Stimulated activated CD8-positive, alpha-beta memory T cell treated with anti-CD3 and anti-CD28 coated beads, Interleukin-7, amount 100 ng/mL, for 48 hours (primary cell): ENCODE results near the gene SLC16A8.

ENCODE experiments used
- DNase-seq, 2 donors: peaks; one replicate each; pipeline ENCODE4 v3.0.0-alpha.2; 2020; ENCODE audit warnings: low read depth in 1 of 2; ENCODE audit errors: extremely low read depth in 1 of 2

SLC16A8 gene

DNA sequence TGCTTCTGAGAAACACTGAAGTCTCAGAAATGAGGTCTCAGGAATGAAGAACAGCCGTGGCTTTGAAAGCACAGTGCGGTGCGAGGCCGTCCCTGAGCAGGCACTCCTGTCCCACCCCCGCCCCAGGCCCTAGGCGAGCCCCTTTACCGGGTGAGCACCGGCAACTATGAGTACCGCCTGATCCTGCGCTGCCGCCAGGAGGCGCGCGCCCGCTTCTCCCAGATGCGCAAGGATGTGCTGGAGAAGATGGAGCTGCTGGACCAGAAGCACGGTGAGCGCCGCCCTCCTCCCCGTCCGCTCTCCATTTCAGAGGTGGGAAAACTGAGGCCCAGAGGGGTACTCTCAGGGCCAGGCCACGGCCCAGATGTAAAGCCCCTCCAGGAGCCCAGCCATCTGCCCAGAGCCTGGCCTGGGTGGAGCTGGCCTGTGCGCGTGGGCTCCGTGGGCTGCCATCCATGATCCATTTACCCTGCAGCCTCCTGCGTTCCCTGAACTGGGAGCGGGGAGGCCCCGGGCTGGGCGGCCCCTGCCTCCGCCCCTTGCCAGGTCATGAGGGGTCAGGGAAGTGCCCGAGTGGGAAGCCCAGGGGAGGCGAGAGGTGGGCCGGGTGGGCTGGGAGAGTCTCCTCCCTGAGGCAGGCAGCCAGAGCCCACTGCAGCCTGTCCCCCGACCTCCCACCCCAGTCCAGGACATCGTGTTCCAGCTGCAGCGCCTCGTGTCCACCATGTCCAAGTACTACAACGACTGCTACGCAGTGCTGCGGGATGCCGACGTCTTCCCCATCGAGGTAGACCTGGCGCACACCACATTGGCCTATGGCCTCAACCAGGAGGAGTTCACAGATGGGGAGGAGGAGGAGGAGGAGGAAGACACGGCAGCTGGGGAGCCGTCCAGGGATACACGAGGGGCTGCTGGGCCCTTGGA, 9.5 kb downstream of the SLC16A8 start:
- no peak for DNase-seq

DNA sequence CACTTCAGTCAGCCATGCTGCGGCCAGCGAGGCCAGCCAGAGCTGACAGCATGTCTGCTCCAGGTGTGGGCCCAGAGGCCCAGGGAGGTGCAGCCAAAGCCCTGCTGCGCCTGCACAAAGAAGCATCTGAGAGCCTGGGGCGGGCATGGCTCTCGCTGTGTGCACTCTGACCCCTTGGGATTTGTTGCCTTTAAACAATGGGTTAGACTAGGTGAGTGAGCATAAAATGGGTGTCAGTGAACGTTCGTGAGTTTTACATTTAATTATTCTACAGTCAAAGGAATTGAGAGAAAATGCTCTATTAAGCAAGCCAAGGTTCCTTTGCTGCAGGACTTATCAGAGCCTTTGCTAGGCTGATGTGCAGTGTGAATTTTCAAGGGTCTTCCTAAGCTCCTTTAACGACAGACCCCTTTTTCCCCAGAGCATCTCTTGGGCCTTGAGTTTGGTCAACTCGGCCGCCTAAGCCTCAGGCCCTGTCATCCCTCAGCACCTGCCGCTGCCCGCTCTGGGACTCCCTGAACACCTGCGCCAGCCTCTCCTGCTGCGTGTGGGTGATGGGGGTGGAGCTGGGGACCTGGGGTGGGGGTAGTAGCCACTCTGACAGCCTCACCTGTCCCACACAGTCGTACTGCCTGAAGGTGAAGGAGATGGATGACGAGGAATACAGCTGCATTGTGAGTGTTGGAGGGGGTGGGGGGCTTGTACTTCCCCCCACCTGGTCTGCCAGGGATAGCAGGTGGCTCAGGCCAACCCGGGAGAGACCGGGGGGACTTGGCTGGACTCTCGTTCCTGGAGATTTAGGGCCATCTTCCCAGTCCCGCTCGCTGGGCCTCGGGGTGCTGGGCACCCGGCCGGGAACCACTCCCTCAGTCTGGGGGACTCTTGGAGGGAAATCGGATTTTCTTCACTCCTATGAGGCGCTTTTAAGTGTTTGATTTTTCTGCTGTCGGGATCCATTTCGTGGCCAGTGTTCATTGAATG, 10.5 kb downstream of the SLC16A8 start:
- DNase-seq: no peak

GRCh38 chr22:38072322-38073149, 11.4 kb downstream of the SLC16A8 start:
- DNase-seq: no peak

DNA sequence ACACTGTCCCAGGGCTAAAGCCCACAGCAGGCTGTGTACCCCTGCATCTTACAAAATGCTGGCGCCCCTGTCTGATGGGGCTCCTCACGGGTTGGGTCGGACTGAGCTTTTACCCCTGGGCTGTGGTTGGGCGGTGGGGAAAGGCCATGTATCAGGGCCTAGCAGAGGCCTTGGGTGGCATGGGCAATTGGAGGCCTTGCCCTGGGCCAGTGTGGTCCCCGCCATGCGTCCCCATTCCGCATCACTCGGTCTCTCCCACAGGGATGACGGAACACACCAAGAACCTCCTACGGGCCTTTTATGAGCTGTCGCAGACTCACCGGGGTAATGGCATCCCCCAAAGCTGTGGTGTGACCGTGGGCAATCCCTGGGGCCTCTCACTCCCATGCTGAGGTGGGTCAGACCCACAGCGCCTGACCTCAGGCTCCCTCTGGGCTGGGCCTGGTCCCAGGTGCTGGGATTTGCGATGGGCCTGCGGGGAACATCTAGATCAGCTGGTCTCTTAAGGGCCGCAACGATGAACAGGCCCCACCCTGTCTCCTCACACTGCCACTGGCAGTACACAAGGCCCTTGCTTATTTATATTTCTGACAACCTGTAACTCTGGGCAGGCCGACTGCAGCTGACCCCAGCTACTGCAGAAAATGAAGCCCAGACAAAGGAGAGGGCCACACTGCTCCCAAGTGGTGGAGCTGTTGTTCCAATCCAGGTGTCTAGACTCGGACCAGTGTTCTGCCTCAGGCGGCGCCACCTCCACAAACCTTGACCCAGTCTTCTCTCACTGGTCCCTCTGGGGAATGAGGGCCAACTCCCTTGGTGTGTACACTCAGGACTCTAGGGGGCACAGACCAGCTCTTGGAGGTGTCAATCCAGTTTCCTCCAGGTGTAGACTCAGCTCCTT, 12.3 kb downstream of the SLC16A8 start:
- DNase-seq: no peak

DNA sequence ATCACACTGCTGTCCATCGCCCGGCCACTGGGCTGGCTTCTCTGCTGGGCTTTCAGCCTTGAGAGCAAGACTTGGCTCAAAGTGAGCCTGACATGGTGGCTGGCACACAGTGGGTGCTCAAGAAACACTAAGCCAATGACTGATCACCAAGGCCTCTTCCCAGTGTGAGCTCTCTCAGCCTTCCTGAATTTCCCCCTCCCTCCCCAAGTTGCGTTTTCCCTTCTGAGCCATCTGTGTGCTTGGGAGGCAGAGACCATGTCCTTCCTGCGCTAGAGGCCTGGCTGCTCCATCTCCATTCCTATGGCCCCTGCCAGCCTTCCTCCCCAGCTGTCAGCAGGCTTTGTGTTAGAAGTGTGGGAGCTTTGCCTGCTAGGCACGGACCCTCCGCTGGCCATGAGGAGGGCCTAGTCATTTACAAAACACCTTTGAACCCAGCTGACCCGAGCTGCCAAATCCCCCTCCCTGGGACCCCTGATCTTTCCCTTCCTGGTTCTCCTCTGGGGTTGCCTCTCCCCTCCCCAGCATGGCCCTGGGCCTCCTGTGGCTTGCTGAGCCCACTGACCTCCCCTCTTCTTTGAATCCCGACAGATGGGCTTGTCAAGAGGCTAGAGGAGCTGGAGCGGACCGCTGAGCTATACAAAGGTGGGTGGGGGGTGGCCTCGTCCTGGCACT, 13.6 kb downstream of the SLC16A8 start:
- no peak for DNase-seq

- DNase-seq: no peak
Measured at GRCh38 chr22:38069372-38070249, 14.4 kb downstream of the SLC16A8 start.

- no peak for DNase-seq
Measured at GRCh38 chr22:38068641-38069371, 15.2 kb downstream of the SLC16A8 start.

DNA sequence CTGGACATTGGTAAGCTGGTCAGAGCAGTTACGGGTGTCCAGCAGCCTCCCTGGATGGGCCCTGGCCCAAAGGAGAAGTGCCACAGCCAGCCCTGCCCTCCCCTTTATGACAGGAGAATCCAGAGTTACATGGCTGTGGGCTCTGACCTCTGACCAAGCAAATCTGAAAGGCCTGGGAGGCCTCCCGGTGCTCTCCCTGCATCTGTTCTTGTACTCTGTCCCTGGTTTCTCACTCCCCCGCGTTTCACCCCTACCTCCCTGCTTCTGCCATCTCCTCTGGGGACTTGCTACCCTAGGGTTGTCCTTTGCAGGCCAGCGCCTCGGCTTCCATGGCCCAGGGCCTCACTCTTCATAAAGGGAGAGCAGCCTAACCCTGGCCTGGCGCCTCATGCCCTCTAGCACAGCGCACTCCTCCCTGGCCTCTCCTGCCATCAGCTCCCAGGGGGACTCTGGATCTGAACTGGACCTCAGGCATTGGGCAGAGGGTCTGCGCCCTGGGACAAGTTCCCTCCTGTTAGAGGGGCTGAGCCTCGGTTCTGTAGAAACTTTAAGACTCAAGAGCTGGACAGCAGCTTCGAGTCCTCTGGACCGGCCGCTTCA, 16.1 kb downstream of the SLC16A8 start:
- DNase-seq: no peak

GRCh38 chr22:38067028-38067415, 17.0 kb downstream of the SLC16A8 start:
- DNase-seq: no peak

DNA sequence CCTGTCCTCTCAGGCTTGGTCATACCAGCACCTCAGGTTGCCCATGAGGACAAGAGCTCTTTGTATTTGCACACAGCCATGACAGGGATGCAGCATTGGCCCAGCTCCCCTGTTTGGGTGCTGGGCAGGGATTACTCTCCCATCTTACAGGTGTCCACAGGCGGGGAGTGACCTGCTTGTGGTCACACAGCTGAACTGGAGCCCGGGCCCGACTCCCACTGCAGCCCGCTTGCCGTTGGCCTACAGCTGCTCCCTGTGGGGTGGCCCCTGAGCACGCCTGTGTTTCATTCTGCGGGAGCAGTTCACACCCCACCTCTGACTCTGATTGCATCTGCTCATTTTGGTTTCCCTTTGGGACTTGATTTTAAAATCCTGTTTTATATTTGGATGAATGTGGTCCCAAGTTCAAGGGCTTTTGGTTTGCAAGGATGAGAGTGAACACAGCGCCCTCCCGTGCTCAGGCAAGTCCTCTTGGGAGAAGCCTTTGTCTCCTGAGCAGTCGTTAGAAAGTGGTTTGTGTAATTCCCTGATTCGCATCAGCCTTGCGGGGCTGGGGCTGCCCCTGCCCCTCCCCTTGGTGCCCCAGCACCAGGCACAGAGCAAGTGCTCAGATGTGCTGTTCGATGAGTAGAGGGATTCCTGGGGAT, 17.5 kb downstream of the SLC16A8 start:
- DNase-seq: no peak

GRCh38 chr22:38065539-38065938, 18.4 kb downstream of the SLC16A8 start:
- DNase-seq: no peak

- no peak for DNase-seq
Measured at GRCh38 chr22:38062791-38063190, 21.2 kb downstream of the SLC16A8 start.

DNA sequence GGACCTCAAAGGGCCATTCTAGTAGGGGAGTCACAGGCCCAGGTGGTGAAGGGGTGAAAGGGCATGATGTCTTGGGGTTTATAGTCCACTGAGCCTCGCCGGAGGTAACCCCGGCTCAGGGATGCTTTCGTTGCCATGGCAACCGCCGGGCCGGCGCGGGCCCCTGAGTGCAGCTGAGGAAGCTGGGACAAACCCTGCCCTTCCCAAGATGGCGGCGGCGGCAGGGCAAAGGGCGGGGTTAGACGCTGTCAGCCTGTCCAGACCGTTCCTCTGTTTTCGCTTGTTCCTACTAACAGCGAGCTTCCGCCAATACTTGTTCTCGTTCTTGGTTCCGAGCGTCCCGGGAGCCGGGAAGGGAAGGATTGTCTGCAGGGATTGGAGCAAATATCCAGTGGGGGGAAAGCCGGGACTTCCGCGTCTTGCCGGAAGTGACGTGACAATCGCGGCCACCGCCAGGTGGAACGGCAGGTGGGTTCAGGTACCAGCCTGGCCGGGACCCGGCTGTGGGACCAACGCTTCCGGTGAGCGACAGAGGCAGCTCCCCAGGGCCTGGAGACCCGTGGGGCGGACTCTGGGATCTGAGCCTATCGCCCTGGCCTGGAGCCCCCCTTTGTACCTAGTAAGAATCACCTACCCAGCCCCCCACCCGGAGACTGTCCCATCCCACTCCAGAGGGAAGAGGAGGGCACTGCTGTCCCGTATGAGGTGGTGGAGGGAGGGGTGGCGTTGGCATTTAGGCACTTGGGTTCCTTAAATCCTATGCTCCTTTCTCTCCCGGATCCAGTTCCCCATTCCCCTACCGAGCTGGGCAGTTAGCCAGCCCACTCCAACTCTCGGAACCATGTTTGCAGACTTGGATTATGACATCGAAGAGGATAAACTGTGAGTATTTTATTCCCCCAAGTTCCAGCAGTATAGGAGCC, 26.8 kb downstream of the SLC16A8 start, which contains the start of gene PICK1:
PICK1 (plus strand) TSS at position 436 of the 923 bp plus-strand sequence; CDS start at position 842, 406 bp downstream.
- peak; percentile 69 to 74 for DNase-seq

GRCh38 chr22:38051900-38052862, 31.8 kb downstream of the SLC16A8 start:
- peak; percentile 54 to 61 for DNase-seq
